WTC11 (cell line): Measurements from ENCODE around the gene TTC33. TPM values are rescaled to one million over a fixed set of nuclear protein-coding genes. Genes with fewer than 3 reads are reported as not detected.

Experiments
- ATAC-seq: fragments of 200-7000 bp; cut with Tn5 transposase; 2 replicates; pipeline ENCODE4 v1.10.0; 2021; ENCODE audit warnings: mild to moderate bottlenecking, moderate library complexity
- CTCF ChIA-PET: fragments of 300-600 bp; sonication (Branson Sonifier 250); formaldehyde crosslinking; loops from one replicate; lab custom pipeline; 2021; ENCODE audit warnings: antibody characterized with exemption; lab: Charles Lee
- POLR2A ChIA-PET: fragments of 350-600 bp; sonication (Branson Sonifier 250); formaldehyde crosslinking; loops from one replicate; lab custom pipeline; 2021; ENCODE audit warnings: antibody characterized with exemption; lab: Charles Lee
- DNase-seq: peaks from one replicate; pipeline ENCODE4 v3.0.0; 2021; ENCODE audit warnings: low spot score
- H3K27ac Mint-ChIP-seq: 2 replicates; pipeline ENCODE4 v1.8.0; 2021; ENCODE audit warnings: mixed read lengths
- H3K27me3 Mint-ChIP-seq: 2 replicates; pipeline ENCODE4 v1.8.0; 2021; ENCODE audit warnings: low read depth, mild to moderate bottlenecking, moderate library complexity, mixed read lengths
- H3K36me3 Mint-ChIP-seq: 2 replicates; pipeline ENCODE4 v1.8.0; 2021; ENCODE audit warnings: mixed read lengths
- H3K4me1 Mint-ChIP-seq: 2 replicates; pipeline ENCODE4 v1.8.0; 2022; ENCODE audit warnings: mixed read lengths
- H3K4me3 Mint-ChIP-seq: 2 replicates; pipeline ENCODE4 v1.8.0; 2021; ENCODE audit warnings: mild to moderate bottlenecking, moderate library complexity, mixed read lengths
- H3K9me3 Mint-ChIP-seq: 2 replicates; pipeline ENCODE4 v1.8.0; 2021; ENCODE audit warnings: mixed read lengths
- CBFB ChIP-seq: sonication (generic); formaldehyde crosslinking; IDR thresholded peaks from 2 replicates; pipeline ENCODE4 v1.8.1; 2022; ENCODE audit warnings: mild to moderate bottlenecking, low read depth, missing genetic modification reagents
- CTCF ChIP-seq: fragments of 200-600 bp; IDR thresholded peaks from 2 replicates; pipeline ENCODE4 v1.8.0; 2022; ENCODE audit warnings: antibody characterized with exemption
- ETV6 ChIP-seq: sonication (generic); formaldehyde crosslinking; IDR thresholded peaks from 2 replicates; pipeline ENCODE4 v1.8.1; 2022; ENCODE audit warnings: mild to moderate bottlenecking, missing genetic modification reagents
- FOXJ3 ChIP-seq: sonication (generic); formaldehyde crosslinking; IDR thresholded peaks from 2 replicates; pipeline ENCODE4 v1.9.0; 2021; ENCODE audit warnings: missing genetic modification reagents, mild to moderate bottlenecking, borderline replicate concordance
- FOXK1 ChIP-seq: sonication (generic); formaldehyde crosslinking; IDR thresholded peaks from 2 replicates; pipeline ENCODE4 v1.8.0; 2022; ENCODE audit warnings: mild to moderate bottlenecking, moderate library complexity, missing genetic modification reagents
- GRHL2 ChIP-seq: fragments of 250-450 bp; sonication (Bioruptor Pico); IDR thresholded peaks from 2 replicates; pipeline ENCODE4 v1.8.0; 2022; ENCODE audit warnings: mild to moderate bottlenecking, moderate library complexity; ENCODE audit not compliant: insufficient replicate concordance, severe bottlenecking
- IRF2 ChIP-seq: sonication (generic); formaldehyde crosslinking; IDR thresholded peaks from 2 replicates; pipeline ENCODE4 v1.8.0; 2022; ENCODE audit warnings: low read depth, missing genetic modification reagents, borderline replicate concordance
- PRDM15 ChIP-seq: sonication (generic); formaldehyde crosslinking; IDR thresholded peaks from 2 replicates; pipeline ENCODE4 v1.8.0; 2022; ENCODE audit warnings: missing genetic modification reagents
- PRRX2 ChIP-seq: fragments of 250-450 bp; sonication (Bioruptor Pico); IDR thresholded peaks from 2 replicates; pipeline ENCODE4 v1.8.0; 2021; ENCODE audit warnings: mild to moderate bottlenecking
- SMAD3 ChIP-seq: sonication (generic); formaldehyde crosslinking; IDR thresholded peaks from 2 replicates; pipeline ENCODE4 v1.8.0; 2022; ENCODE audit warnings: missing genetic modification reagents, mild to moderate bottlenecking, borderline replicate concordance
- SOX15 ChIP-seq: fragments of 250-450 bp; sonication (Bioruptor Pico); IDR thresholded peaks from 2 replicates; pipeline ENCODE4 v1.9.0; 2021; ENCODE audit warnings: mild to moderate bottlenecking
- SP1 ChIP-seq: sonication (generic); formaldehyde crosslinking; conservative IDR thresholded peaks from 2 replicates; pipeline ENCODE4 v1.8.1; 2022; ENCODE audit warnings: missing genetic modification reagents
- USF2 ChIP-seq: sonication (generic); formaldehyde crosslinking; IDR thresholded peaks from 2 replicates; pipeline ENCODE4 v1.8.1; 2023; ENCODE audit warnings: mild to moderate bottlenecking, missing genetic modification reagents, moderate library complexity
- ZBTB21 ChIP-seq: sonication (generic); formaldehyde crosslinking; IDR thresholded peaks from 2 replicates; pipeline ENCODE4 v1.8.1; 2023; ENCODE audit warnings: mild to moderate bottlenecking, missing genetic modification reagents, borderline replicate concordance
- ZBTB43 ChIP-seq: sonication (generic); formaldehyde crosslinking; IDR thresholded peaks from 2 replicates; pipeline ENCODE4 v1.8.1; 2023; ENCODE audit warnings: mild to moderate bottlenecking, missing genetic modification reagents
- ZNF232 ChIP-seq: sonication (generic); formaldehyde crosslinking; IDR thresholded peaks from 2 replicates; pipeline ENCODE4 v1.8.0; 2022; ENCODE audit warnings: mild to moderate bottlenecking, missing genetic modification reagents
- ZNF416 ChIP-seq: fragments of 250-450 bp; sonication (Bioruptor Pico); IDR thresholded peaks from 2 replicates; pipeline ENCODE4 v1.9.0; 2021; ENCODE audit warnings: mild to moderate bottlenecking, inconsistent platforms
- ZNF423 ChIP-seq: fragments of 250-450 bp; sonication (Bioruptor Pico); IDR thresholded peaks from 2 replicates; pipeline ENCODE4 v2.1.2; 2022; ENCODE audit warnings: mild to moderate bottlenecking, moderate library complexity
- ZNF671 ChIP-seq: fragments of 250-450 bp; sonication (Bioruptor Pico); IDR thresholded peaks from 2 replicates; pipeline ENCODE4 v1.8.0; 2021; ENCODE audit warnings: mild to moderate bottlenecking
- ZSCAN18 ChIP-seq: fragments of 250-450 bp; sonication (Bioruptor Pico); IDR thresholded peaks from 2 replicates; pipeline ENCODE4 v2.1.2; 2022; ENCODE audit warnings: mild to moderate bottlenecking, moderate library complexity
- total RNA-seq: library from RNA; stranded (reverse); gene quantifications from 3 replicates; pipeline ENCODE4 v1.2.3, GENCODE V29; 2021

Gene TTC33
- total RNA-seq, 1 experiment from 2014 or later = 9.2 TPM

- no peak for TF ChIP-seq SP1 (CRISPR knock-in tag)
- no peak for TF ChIP-seq ZNF423 (CRISPR knock-in tag)
- TF ChIP-seq, all 79 proteins: peak for 0
Measured at GRCh38 chr5:40630126-40630525, 125.6 kb downstream of the TTC33 start (continued).

- H3K4me1 Mint-ChIP-seq = peaks cover 3% of the 10 kb centered on the region; the same call in 1 of the 2 replicates
- no peaks in the 10 kb centered on the region for H3K27me3 Mint-ChIP-seq
- H3K27ac Mint-ChIP-seq = no peak overlapping the region
- DNase-seq = no peak
- no peaks in the 10 kb centered on the region for H3K9me3 Mint-ChIP-seq
- H3K4me3 Mint-ChIP-seq = no peak overlapping the region
- ChIA-PET POLR2A (no interaction called here), CTCF (no interaction called here)
- no peak for ATAC-seq
- TF ChIP-seq PRDM15 (CRISPR knock-in tag) (no peak), SOX15 (CRISPR knock-in tag) (no peak), CBFB (CRISPR knock-in tag) (no peak), ZNF671 (CRISPR knock-in tag) (no peak), ZNF232 (CRISPR knock-in tag) (no peak), ZBTB43 (CRISPR knock-in tag) (no peak), PRRX2 (no peak), SMAD3 (CRISPR knock-in tag) (no peak), FOXJ3 (no peak)
- H3K36me3 Mint-ChIP-seq = no peaks in the 10 kb centered on the region
Measured at GRCh38 chr5:40628407-40628806, 127.4 kb downstream of the TTC33 start.

- H3K27me3 Mint-ChIP-seq = no peaks in the 10 kb centered on the region
- DNase-seq = no peak
- TF ChIP-seq USF2 (CRISPR knock-in tag) (no peak), ZSCAN18 (no peak), ZNF423 (CRISPR knock-in tag) (no peak), FOXK1 (CRISPR knock-in tag) (no peak), PRRX2 (no peak), IRF2 (CRISPR knock-in tag) (no peak), PRDM15 (CRISPR knock-in tag) (no peak), ETV6 (no peak), ZBTB21 (no peak), CTCF (no peak), ZBTB43 (CRISPR knock-in tag) (no peak), GRHL2 (no peak), ZNF416 (CRISPR knock-in tag) (no peak)
Measured at GRCh38 chr5:40627706-40628105, 128.1 kb downstream of the TTC33 start.

More at GRCh38 chr5:40627706-40628105, 128.1 kb downstream of the TTC33 start:
- Mint-ChIP-seq H3K27ac (no peak overlapping the region), H3K36me3 (no peaks in the 10 kb centered on the region), H3K4me1 (peaks cover 3% of the 10 kb centered on the region; the same call in 1 of the 2 replicates), H3K9me3 (no peaks in the 10 kb centered on the region), H3K4me3 (no peak overlapping the region)
- POLR2A ChIA-PET = no interaction called here
- CTCF ChIA-PET = no interaction called here
- no peak for ATAC-seq
